Right lobe of liver (tissue), 4 donors: ENCODE measurements around the gene GATA5.

ENCODE experiments used
- CTCF ChIP-seq, 4 donors: fragments of 200-600 bp in 3 of 4; fragments of 450-650 bp in 1 of 4; IDR thresholded peaks; one replicate each; pipeline versions ENCODE4 v1.5.1 to v1.8.0; 2016 to 2022; ENCODE audit warnings: antibody characterized with exemption in 4 of 4, mild to moderate bottlenecking in 2 of 4
- POLR2A ChIP-seq: fragments of 450-650 bp; IDR thresholded peaks from one replicate; pipeline ENCODE4 v1.6.1; 2017; ENCODE audit warnings: antibody characterized with exemption, mild to moderate bottlenecking
- donor health status: DM: no; HTN: no; CAD: no.
- donor health status: DM: no; HTN: no; CAD: no.
- donor health status: DM: no; HTN: yes; CAD: no.

GRCh38 chr20:62492711-62493110 is 16.9 kb upstream of the GATA5 start:
- no peak for TF ChIP-seq CTCF (IDR thresholded peaks at IDR 0.05)
- no peak for TF ChIP-seq POLR2A
